Suprapubic skin (tissue), 4 donors: ENCODE data around the gene METTL25B. TPM values are rescaled to one million over a fixed set of nuclear protein-coding genes. Genes with fewer than 3 reads are reported as not detected.

Experiments used
- DNase-seq, 2 donors: peaks; one replicate each; pipeline ENCODE4 v3.0.0-alpha.2; 2019; ENCODE audit warnings: low spot score in 2 of 2
- H3K27ac ChIP-seq: fragments of 200-600 bp; sonication (generic); one replicate; pipeline ENCODE4 v1.5.1; 2019
- H3K27me3 ChIP-seq: fragments of 200-600 bp; sonication (generic); one replicate; pipeline ENCODE4 v1.5.1; 2019
- H3K36me3 ChIP-seq: fragments of 200-600 bp; sonication (generic); one replicate; pipeline ENCODE4 v1.5.1; 2019
- H3K4me1 ChIP-seq: fragments of 200-600 bp; sonication (generic); one replicate; pipeline ENCODE4 v1.5.1; 2019
- H3K4me3 ChIP-seq: fragments of 200-600 bp; sonication (generic); one replicate; pipeline ENCODE4 v1.5.1; 2019; ENCODE audit warnings: mild to moderate bottlenecking
- H3K9me3 ChIP-seq: fragments of 200-600 bp; sonication (generic); one replicate; pipeline ENCODE4 v1.5.1; 2019
- EP300 ChIP-seq: sonication (generic); formaldehyde crosslinking; IDR thresholded peaks from one replicate; pipeline ENCODE4 v1.6.1; 2017; ENCODE audit warnings: antibody characterized with exemption
- POLR2A ChIP-seq, 2 donors: fragments of 450-650 bp; IDR thresholded peaks; one replicate each; pipeline ENCODE4 v1.6.1; 2017; ENCODE audit warnings: antibody characterized with exemption in 2 of 2, mild to moderate bottlenecking in 2 of 2, moderate library complexity in 2 of 2
- POLR2AphosphoS5 ChIP-seq, 3 donors: sonication (generic); formaldehyde crosslinking; IDR thresholded peaks; one replicate each; pipeline ENCODE4 v1.6.1; 2017; ENCODE audit warnings: antibody characterized with exemption in 3 of 3
- WGBS: methylation state at CpG from one replicate; pipeline ENCODE4 v1.1.5; 2018; 5-methylcytosine and 5-hydroxymethylcytosine counted together
- total RNA-seq, 4 donors: library from RNA; depleted of rRNA; stranded (reverse); fragments of >200 nt; gene quantifications; one replicate each; pipeline ENCODE4 v1.1.0, GENCODE V29; 2016
- TF ChIP-seq, protein P1 (sequence below), 2 donors: fragments of 200-600 bp in 1 of 2; fragments of 450-650 bp in 1 of 2; sonication (generic) in 1 of 2; IDR thresholded peaks; one replicate each; pipeline ENCODE4 v1.5.1; 2016 to 2019; ENCODE audit warnings: antibody characterized with exemption in 2 of 2, mild to moderate bottlenecking in 1 of 2, moderate library complexity in 1 of 2

The METTL25B gene
- total RNA-seq, 4 donors from 2014 or later, result 20.7 to 40.3 (median 34.2) TPM

DNA sequence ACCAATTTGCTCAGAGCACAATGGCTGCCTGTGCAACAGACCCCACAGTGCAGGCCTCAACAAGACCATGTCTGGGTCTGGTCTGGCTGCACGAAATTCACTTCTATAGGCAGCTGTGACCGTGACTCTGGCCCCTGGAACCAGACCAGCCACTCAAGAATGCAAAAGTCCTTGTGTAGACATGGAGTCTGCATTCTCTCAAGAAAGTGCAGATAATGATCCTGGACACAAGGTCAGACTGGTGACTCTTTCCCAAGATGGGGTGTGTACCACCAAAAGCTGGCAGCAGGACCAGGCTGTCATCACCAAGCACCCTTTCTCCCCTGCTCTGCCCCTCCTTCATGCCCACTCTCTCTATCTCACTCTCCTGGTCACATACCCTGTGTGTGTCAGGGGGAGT lies 7.1 kb upstream of the METTL25B start:
- no peak overlapping the region for H3K27ac ChIP-seq
- 78% methylated on average over 2 of the region's 2 CpGs for WGBS
- no peak for DNase-seq

DNA sequence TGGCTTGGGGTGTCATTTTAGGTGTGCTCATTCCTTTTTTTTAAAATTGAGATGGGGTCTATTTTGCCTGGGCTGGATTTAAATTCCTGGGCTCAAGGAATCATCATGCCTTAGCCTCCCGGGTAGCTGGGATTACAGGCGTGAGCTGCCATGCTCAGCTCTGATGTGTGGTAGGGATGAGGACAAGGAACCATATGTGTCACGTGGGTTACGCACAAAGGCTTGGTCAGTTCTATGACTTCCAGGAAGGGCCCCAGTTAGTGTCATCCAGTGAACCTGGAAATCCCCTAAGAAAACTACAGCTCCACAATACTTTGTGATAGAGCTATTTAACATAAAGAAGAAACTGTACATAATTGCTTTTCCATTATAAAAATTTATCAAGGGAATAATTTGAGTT lies 6.7 kb upstream of the METTL25B start:
- Histone ChIP-seq H3K36me3 (peaks cover 37% of the 10 kb centered on the region), H3K27ac (no peak overlapping the region), H3K4me1 (peaks cover 30% of the 10 kb centered on the region), H3K9me3 (no peaks in the 10 kb centered on the region), H3K27me3 (no peaks in the 10 kb centered on the region), H3K4me3 (no peak overlapping the region)
- 82% methylated on average over 4 of the region's 4 CpGs for WGBS
- TF ChIP-seq POLR2AphosphoS5 (IDR thresholded peaks at IDR 0.05) (no peak), EP300 (no peak), POLR2A (IDR thresholded peaks at IDR 0.05) (no peak)
- TF ChIP-seq, protein P1, sequence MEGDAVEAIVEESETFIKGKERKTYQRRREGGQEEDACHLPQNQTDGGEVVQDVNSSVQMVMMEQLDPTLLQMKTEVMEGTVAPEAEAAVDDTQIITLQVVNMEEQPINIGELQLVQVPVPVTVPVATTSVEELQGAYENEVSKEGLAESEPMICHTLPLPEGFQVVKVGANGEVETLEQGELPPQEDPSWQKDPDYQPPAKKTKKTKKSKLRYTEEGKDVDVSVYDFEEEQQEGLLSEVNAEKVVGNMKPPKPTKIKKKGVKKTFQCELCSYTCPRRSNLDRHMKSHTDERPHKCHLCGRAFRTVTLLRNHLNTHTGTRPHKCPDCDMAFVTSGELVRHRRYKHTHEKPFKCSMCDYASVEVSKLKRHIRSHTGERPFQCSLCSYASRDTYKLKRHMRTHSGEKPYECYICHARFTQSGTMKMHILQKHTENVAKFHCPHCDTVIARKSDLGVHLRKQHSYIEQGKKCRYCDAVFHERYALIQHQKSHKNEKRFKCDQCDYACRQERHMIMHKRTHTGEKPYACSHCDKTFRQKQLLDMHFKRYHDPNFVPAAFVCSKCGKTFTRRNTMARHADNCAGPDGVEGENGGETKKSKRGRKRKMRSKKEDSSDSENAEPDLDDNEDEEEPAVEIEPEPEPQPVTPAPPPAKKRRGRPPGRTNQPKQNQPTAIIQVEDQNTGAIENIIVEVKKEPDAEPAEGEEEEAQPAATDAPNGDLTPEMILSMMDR (IDR thresholded peaks at IDR 0.05), result no peak
- DNase-seq, result no peak

More for the DNA sequence above, 7.1 kb upstream of the METTL25B start:
- no peak for TF ChIP-seq POLR2A (IDR thresholded peaks at IDR 0.05)
- TF ChIP-seq, protein P1 (IDR thresholded peaks at IDR 0.05), result no peak
- TF ChIP-seq POLR2AphosphoS5 (IDR thresholded peaks at IDR 0.05), result no peak
- no peak for TF ChIP-seq EP300
- Histone ChIP-seq H3K36me3 (peaks cover 37% of the 10 kb centered on the region), H3K4me1 (peaks cover 26% of the 10 kb centered on the region), H3K27me3 (no peaks in the 10 kb centered on the region), H3K4me3 (no peak overlapping the region), H3K9me3 (no peaks in the 10 kb centered on the region)

DNA sequence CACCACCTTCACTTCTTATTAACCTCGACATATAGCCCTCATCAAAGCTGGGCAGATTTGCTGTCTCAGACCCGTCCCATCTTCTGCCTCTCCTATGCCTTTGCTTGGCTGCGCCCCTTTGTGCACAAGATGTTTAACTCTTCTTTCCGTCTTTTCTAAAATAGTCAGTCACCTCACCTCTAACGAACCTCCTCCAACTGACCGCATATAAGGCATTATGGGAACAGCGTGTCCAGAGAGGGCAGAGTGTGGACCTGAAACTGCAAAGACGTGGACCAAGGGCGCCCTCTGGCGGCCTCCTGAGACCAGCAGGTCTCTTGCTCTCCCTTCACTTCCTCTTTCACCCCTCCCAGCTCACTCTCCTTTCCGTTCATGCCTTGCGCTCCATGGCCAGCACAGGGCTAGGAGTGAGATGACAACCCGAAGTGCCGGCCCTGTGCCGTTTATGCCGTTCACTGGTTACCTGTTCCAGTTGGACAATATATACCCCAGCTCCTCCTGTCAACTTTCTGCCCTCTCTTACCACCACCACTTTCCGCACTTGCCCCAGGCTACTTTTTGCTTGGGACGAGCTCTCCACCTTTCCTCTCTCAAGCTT lies 2.5 kb upstream of the METTL25B start:
- no peaks in the 10 kb centered on the region for H3K27me3 ChIP-seq
- peaks cover 36% of the 10 kb centered on the region for H3K36me3 ChIP-seq
- no peaks in the 10 kb centered on the region for H3K9me3 ChIP-seq
- TF ChIP-seq EP300, result no peak
- no peak for TF ChIP-seq POLR2A (IDR thresholded peaks at IDR 0.05)
- no peak for TF ChIP-seq POLR2AphosphoS5 (IDR thresholded peaks at IDR 0.05)
- TF ChIP-seq, protein P1 (IDR thresholded peaks at IDR 0.05), result peak; percentile 89 to 94
- H3K4me3 ChIP-seq, result peak overlapping the region; percentile 93
- WGBS, result 12% methylated on average over 18 of the region's 18 CpGs
- peaks cover 49% of the 10 kb centered on the region for H3K4me1 ChIP-seq
- no peak overlapping the region for H3K27ac ChIP-seq
- peak; percentile 91 to 93 for DNase-seq

DNA sequence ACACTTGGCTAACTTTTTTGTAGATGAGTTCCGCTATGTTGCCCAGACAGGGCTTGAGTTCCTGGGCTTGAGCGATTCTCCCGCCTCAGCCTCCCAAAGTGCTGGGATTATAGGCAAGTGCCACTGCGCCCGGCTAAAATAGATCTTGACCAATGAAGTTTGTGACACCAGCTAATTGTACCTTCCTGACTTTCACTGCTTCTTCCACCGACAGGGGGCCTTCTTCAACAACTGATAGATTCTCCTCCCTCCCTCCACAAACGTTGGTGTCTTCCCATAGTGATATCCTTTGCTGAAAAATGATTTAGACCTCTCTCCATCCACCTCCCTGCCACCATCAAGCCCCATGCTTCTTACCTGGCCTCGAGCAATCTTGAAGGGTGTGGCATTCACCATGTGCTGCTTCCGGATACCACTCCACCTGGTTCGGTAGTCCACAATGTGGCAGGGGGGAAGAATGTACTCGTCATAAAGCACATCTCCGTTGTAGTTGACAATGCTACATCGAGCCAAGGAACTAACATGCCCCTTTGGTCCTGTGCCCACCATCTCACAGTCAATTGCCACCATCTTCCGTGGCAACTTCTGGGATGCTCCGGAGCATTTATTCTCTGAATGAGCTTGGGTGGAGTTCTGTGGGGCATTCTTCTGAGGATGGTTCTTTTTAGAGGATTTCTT lies 1.6 kb upstream of the METTL25B start:
- 32% methylated on average over 15 of the region's 15 CpGs for WGBS
- H3K36me3 ChIP-seq, result peaks cover 28% of the 10 kb centered on the region
- TF ChIP-seq EP300, result no peak
- TF ChIP-seq, protein P1 (IDR thresholded peaks at IDR 0.05), result peak; percentile 29 to 47
- no peaks in the 10 kb centered on the region for H3K9me3 ChIP-seq
- peak overlapping the region; percentile 93 for H3K4me3 ChIP-seq
- no peak for DNase-seq
- peaks cover 49% of the 10 kb centered on the region for H3K4me1 ChIP-seq
- H3K27me3 ChIP-seq, result no peaks in the 10 kb centered on the region
- no peak overlapping the region for H3K27ac ChIP-seq

DNA sequence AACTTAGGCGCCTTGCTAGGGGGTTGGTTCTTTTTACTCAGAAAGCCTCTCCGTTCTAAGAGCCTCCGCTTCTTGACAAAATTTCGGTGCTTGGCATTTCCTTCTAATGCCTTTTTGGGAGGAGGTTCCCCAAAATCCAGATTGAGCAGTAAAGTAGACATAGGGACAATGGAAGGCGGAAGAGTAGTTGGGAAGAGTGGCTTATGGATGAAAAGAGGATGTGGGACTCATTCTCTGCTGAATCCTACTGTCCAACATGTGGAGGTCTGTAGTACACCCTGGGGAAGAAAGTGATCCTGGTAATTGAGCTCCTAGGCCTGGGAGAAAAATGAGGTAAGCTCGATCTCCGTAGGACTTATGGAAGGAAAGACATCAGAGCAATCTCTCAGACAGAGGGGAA lies 777 bp upstream of the METTL25B start:
- TF ChIP-seq EP300, result no peak
- no peak for TF ChIP-seq POLR2A (IDR thresholded peaks at IDR 0.05)
- TF ChIP-seq, protein P1 (IDR thresholded peaks at IDR 0.05), result no peak
- TF ChIP-seq POLR2AphosphoS5 (IDR thresholded peaks at IDR 0.05), result no peak
- Histone ChIP-seq H3K4me1 (peaks cover 49% of the 10 kb centered on the region), H3K27me3 (no peaks in the 10 kb centered on the region), H3K27ac (peak overlapping the region; percentile 99), H3K9me3 (no peaks in the 10 kb centered on the region), H3K4me3 (peak overlapping the region; percentile 93), H3K36me3 (peaks cover 30% of the 10 kb centered on the region)
- WGBS, result 49% methylated on average over 7 of the region's 7 CpGs
- DNase-seq, result no peak
